HFF-Myc (cell line): ENCODE data around the gene DDAH1.

Experiments
- DNase-seq: peaks from one replicate; pipeline ENCODE4 v3.0.0-alpha.2; 2011; ENCODE audit warnings: low read depth; ENCODE audit errors: extremely low read depth
- H3K4me3 ChIP-seq: replicated peaks from 2 replicates; pipeline ENCODE4 v1.5.1; 2011; ENCODE audit warnings: low read depth, mild to moderate bottlenecking, control low read depth, low read length
- CTCF ChIP-seq: IDR thresholded peaks from 2 replicates; pipeline ENCODE4 v1.5.1; 2012; ENCODE audit warnings: mild to moderate bottlenecking, low read depth, low read length, control low read depth; ENCODE audit errors: missing control alignments

The DDAH1 gene

GRCh38 chr1:85388416-85388815 lies 76.5 kb downstream of the DDAH1 start:
- H3K4me3 ChIP-seq = no peak overlapping the region
- DNase-seq = no peak
- no peak for TF ChIP-seq CTCF

GRCh38 chr1:85387781-85388180 lies 77.2 kb downstream of the DDAH1 start:
- TF ChIP-seq CTCF = no peak
- DNase-seq = no peak
- no peak overlapping the region for H3K4me3 ChIP-seq

- H3K4me3 ChIP-seq = no peak overlapping the region
- DNase-seq = no peak
- no peak for TF ChIP-seq CTCF
Measured at GRCh38 chr1:85386068-85386722, 78.8 kb downstream of the DDAH1 start.

- DNase-seq = no peak
- H3K4me3 ChIP-seq = no peak overlapping the region
- no peak for TF ChIP-seq CTCF
Measured at GRCh38 chr1:85379203-85380136, 85.5 kb downstream of the DDAH1 start.

- H3K4me3 ChIP-seq = no peak overlapping the region
- TF ChIP-seq CTCF = no peak
- no peak for DNase-seq
Measured at GRCh38 chr1:85378534-85378933, 86.4 kb downstream of the DDAH1 start.

- no peak overlapping the region for H3K4me3 ChIP-seq
- DNase-seq = no peak
- TF ChIP-seq CTCF = no peak
Measured at GRCh38 chr1:85376356-85376755, 88.6 kb downstream of the DDAH1 start.
